Activated CD8-positive, alpha-beta memory T cell treated with anti-CD3 and anti-CD28 coated beads, Interleukin-2, amount 50 U/mL, for 48 hours (primary cell): ENCODE measurements around the gene NFATC3.
"Not testable (repeated sequence)": the region's sequence is repeated elsewhere in the genome, so short reads cannot be mapped to it uniquely, and the experiment has no call there.

Experiments
- DNase-seq: peaks from one replicate; pipeline ENCODE4 v3.0.0-alpha.2; 2020

Gene NFATC3

GRCh38 chr16:68128577-68129305, 43.6 kb downstream of the NFATC3 start:
- DNase-seq = no peak

DNA sequence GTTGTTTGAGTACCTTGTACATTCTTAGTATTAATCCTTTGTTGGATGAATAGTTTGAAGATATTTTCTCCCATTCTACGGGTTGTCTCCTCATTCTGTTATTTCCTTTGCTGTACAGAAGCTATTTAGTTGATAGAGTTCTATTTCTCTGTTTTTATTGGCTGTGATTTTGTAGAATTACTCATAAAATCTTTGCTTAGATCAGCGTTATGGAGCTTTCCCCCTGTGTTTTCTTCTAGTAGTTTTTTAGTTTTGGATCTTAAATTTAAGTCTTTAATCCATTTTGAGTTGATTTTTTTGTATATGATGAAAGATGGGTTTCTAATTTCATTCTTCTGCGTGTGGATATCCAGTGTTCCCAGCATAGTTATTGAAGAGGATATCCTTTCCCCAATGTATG, 45.4 kb downstream of the NFATC3 start:
- no peak for DNase-seq

DNA sequence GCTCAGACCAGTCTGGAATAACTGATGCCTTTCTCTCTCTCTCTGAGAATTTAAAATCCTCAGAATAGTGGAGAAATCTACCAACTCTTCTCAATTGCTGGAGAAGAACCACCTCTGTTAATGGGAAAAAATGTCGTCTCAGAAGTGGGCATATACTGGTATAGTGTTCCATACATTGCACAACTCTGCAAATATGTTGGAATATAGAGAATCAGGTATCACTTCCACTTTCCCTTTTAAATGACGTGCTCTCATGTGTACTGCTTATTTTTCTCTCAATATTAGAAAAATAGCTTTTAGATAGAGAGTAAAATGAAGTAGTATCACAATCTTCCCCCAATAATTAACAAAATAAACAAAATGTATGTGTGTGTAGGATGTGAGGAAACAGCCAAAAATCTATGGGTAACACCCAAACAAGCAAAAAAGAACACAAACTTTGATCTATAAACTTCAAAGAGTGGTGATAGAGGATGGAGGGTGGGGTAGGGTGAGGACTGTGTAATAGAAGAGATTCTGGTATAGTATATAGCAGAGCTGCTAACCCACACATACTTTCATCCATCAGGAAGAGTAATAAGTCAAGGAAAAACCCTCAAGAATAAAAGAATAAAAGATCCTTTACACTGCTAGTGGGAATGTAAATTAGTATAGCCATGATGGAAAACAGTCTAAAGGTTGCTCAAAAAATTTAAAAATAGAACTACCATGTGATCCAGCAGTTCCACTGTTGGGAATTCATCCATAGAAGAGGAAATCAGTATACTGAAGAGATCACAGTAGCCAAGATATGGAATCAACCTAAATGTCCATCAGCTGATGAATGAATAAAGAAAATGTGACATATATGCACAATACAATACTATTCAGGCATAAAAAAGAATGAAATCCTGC, 46.9 kb downstream of the NFATC3 start:
- no peak for DNase-seq

- not testable (repeated sequence) for DNase-seq
Observed at GRCh38 chr16:68133000-68133399, 47.8 kb downstream of the NFATC3 start.

- DNase-seq = no peak
Observed at GRCh38 chr16:68134644-68135043, 49.5 kb downstream of the NFATC3 start.

- DNase-seq = no peak
Observed at GRCh38 chr16:68136515-68136914, 51.3 kb downstream of the NFATC3 start.

GRCh38 chr16:68144008-68144407, 58.8 kb downstream of the NFATC3 start:
- no peak for DNase-seq

- no peak for DNase-seq
Observed at GRCh38 chr16:68146585-68146984, 61.4 kb downstream of the NFATC3 start.

DNA sequence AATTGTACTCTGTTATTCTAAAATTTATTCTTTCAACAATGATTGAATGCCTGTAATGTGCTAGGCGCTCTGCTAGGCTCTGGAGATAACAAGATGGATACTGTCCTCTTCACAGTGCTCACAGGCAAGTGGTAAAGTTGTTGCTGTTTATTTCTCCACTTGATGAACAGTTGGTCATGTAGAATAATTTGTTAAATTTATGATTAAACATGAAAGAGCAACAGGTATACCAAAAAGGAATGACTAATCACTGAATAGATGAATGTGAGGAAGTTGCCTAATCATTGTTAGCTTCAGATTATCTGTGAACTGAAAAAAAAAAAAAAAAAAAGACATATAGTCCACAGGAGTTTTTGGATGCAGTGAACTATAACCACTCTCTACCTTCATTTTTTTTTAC, 62.3 kb downstream of the NFATC3 start:
- no peak for DNase-seq

- no peak for DNase-seq
Observed at GRCh38 chr16:68149596-68149995, 64.4 kb downstream of the NFATC3 start.

DNA sequence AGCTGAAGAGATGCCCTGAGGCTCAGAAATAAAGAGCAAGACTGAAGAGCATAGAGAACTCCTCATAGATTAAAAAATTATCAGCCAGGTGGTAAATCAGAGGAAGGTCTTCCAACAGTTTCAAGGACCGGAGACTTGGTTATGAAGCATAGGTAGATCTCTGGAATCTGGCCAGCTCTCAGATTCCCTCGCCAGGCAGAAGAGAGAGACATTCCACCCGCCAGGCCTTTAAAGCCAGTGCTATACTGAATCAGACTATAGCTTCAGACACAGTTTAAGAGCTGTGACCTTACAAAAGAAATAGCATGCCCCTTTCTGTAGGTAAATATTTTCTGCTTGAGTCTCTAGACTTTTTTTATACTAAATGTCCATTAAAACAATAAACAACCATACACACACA, 70.3 kb downstream of the NFATC3 start:
- no peak for DNase-seq

- DNase-seq = no peak
Observed at GRCh38 chr16:68162413-68162812, 77.2 kb downstream of the NFATC3 start.

DNA sequence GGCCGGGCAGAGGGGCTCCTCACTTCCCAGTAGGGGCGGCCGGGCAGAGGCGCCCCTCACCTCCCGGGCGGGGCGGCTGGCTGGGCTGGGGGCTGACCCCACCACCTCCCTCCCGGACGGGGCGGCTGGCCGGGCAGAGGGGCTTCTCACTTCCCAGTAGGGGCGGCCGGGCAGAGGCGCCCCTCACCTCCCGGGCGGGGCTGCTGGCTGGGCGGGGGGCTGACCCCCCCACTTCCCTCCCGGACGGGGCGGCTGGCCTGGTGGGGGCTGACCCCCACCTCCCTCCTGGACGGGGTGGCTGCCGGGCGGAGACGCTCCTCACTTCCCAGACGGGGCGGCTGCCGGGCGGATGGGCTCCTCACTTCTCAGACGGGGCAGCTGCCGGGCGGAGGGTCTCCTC, 78.1 kb downstream of the NFATC3 start:
- not testable (repeated sequence) for DNase-seq

GRCh38 chr16:68166264-68166663, 81.1 kb downstream of the NFATC3 start:
- no peak for DNase-seq

DNA sequence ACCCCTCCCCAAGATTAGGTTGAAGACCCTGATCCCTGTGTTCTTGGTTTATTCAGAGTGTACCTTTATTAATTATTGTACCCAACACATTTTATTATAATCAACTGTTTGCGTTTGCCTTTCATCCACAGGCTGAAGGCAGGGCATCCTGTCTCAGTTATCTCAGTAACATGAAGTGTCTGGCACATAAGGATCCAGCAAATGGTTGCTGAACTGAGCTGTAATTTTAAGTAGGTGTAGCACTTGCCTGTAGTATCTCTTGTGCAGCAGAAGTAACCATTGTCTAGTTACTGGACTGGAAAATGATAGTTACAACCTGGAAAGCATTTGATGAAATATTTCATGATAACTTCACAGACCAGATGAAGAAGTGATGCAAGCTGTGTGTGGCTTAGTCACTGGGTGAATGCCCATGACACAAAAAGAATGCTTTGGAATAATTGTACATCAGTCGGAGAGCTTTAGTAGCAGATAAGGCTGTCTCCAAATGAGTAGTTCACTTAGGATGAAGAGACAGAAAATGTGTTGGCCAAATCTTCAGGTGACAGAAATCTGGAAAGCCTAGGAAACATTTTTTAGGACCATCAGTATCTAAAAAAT, 94.1 kb downstream of the NFATC3 start:
- no peak for DNase-seq

GRCh38 chr16:68179855-68180254, 94.7 kb downstream of the NFATC3 start:
- DNase-seq = no peak

- DNase-seq = no peak
Observed at GRCh38 chr16:68183046-68183445, 97.9 kb downstream of the NFATC3 start.

- DNase-seq = no peak
Observed at GRCh38 chr16:68186877-68187276, 101.7 kb downstream of the NFATC3 start.

- DNase-seq = no peak
Observed at GRCh38 chr16:68187505-68187904, 102.3 kb downstream of the NFATC3 start.

DNA sequence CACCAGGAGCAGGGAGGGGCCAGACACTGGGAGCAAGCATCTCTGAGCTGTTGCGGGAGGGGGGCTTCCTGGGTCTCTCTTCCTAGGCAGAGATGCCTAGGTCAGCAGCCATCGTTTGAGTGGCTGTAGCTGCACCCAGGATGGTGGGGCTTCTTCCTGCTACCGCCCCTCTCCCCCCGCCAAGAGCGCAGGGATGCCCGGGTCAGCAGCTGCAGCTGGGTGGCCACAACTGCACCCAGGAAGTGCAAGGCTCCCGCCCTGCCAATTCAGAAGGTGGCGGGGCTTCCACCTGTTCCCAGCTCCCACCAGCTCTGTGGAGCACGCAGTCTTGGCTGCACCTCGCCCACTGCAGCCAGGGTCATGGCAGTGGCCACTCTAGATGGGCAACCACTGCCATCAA, 103.0 kb downstream of the NFATC3 start:
- no peak for DNase-seq

GRCh38 chr16:68190081-68190480, 104.9 kb downstream of the NFATC3 start:
- no peak for DNase-seq

DNA sequence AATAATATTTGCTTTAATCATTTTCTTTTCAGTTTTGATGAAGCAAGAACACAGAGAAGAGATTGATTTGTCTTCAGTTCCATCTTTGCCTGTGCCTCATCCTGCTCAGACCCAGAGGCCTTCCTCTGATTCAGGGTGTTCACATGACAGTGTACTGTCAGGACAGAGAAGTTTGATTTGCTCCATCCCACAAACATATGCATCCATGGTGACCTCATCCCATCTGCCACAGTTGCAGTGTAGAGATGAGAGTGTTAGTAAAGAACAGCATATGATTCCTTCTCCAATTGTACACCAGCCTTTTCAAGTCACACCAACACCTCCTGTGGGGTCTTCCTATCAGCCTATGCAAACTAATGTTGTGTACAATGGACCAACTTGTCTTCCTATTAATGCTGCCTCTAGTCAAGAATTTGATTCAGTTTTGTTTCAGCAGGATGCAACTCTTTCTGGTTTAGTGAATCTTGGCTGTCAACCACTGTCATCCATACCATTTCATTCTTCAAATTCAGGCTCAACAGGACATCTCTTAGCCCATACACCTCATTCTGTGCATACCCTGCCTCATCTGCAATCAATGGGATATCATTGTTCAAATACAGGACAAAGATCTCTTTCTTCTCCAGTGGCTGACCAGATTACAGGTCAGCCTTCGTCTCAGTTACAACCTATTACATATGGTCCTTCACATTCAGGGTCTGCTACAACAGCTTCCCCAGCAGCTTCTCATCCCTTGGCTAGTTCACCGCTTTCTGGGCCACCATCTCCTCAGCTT, 105.8 kb downstream of the NFATC3 start:
- DNase-seq = no peak

GRCh38 chr16:68194251-68194650, 109.1 kb downstream of the NFATC3 start:
- DNase-seq = no peak
